Measurements from ENCODE around the gene CBLN1. TPM values are rescaled to one million over a fixed set of nuclear protein-coding genes. Genes with fewer than 3 reads are reported as not detected.

CBLN1 gene
- total and polyA plus RNA-seq, 4 donors = 0.14 to 0.55 (median 0.33) TPM; not detected in 1

DNA sequence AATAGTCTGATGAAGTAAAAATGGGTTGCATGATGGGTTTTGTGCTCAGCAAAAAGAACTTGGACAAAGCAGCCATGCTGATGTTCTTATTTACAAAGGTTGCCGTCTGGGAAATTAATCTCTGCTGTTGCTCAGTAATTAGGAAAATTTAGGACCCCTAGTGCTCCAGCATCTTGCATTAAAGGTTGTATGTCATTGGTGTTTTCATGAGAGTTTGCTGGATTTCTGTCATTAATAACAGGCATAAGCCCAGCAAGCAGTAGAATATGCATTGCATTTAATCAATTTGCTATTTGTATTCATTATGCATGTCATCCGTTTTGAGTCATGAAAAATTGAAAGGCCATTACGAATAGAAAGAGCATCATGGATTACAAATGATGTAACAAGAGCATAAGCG lies 46.7 kb upstream of the CBLN1 start (continued):
- TF ChIP-seq, protein P1, sequence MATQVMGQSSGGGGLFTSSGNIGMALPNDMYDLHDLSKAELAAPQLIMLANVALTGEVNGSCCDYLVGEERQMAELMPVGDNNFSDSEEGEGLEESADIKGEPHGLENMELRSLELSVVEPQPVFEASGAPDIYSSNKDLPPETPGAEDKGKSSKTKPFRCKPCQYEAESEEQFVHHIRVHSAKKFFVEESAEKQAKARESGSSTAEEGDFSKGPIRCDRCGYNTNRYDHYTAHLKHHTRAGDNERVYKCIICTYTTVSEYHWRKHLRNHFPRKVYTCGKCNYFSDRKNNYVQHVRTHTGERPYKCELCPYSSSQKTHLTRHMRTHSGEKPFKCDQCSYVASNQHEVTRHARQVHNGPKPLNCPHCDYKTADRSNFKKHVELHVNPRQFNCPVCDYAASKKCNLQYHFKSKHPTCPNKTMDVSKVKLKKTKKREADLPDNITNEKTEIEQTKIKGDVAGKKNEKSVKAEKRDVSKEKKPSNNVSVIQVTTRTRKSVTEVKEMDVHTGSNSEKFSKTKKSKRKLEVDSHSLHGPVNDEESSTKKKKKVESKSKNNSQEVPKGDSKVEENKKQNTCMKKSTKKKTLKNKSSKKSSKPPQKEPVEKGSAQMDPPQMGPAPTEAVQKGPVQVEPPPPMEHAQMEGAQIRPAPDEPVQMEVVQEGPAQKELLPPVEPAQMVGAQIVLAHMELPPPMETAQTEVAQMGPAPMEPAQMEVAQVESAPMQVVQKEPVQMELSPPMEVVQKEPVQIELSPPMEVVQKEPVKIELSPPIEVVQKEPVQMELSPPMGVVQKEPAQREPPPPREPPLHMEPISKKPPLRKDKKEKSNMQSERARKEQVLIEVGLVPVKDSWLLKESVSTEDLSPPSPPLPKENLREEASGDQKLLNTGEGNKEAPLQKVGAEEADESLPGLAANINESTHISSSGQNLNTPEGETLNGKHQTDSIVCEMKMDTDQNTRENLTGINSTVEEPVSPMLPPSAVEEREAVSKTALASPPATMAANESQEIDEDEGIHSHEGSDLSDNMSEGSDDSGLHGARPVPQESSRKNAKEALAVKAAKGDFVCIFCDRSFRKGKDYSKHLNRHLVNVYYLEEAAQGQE (IDR thresholded peaks at IDR 0.05) = no peak
- no peak for TF ChIP-seq NR2F2 (IDR thresholded peaks at IDR 0.05)
- no peak for TF ChIP-seq YY1 (IDR thresholded peaks at IDR 0.05)
- no peak for TF ChIP-seq JUND (IDR thresholded peaks at IDR 0.05)

DNA sequence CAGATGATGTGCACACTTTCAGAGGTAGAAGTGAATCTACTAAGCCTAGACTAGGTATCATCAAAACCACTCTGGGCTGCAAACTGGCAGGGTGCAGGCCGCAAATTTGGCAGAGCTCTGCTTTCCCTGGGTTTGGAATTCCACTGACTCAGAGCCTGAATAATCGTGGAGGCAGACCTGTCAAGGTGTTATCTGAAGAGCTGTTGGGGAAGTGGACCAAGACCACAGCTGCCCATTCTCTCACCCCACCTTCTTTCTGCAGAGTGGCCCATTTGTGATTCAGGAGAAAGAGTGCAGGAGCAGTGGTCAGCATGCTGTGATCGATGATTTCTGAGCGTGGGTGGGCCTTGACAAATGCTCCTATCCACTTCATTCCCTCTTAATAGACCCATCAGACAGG lies 45.8 kb upstream of the CBLN1 start:
- WGBS = 72% methylated on average over 4 of the region's 4 CpGs
- no peak overlapping the region for H3K4me3 ChIP-seq (ENCODE audit: low read depth in 1 of 3, low read length in 3 of 3)
- no peak overlapping the region for H3K27ac ChIP-seq (ENCODE audit: low read depth in 1 of 2, low read length in 2 of 2)
- peaks cover 0 to 2% (median 0%) of the 10 kb centered on the region in 4 donors for H3K9me3 ChIP-seq (ENCODE audit: control insufficient read depth in 4 of 4, low read length in 3 of 4)
- H3K27me3 ChIP-seq (ENCODE audit: control insufficient read depth in 4 of 4, insufficient read depth in 4 of 4, low read length in 3 of 4) = peaks cover 0 to 4% (median 1%) of the 10 kb centered on the region in 4 donors
- no peak for DNase-seq (ENCODE audit: low spot score)
- no peaks in the 10 kb centered on the region for H3K36me3 ChIP-seq (ENCODE audit: control insufficient read depth in 4 of 4, insufficient read depth in 3 of 4, low read depth in 1 of 4, low read length in 3 of 4)
- no peak overlapping the region for H3K9ac ChIP-seq (ENCODE audit: low read depth in 1 of 2, low read length in 2 of 2)
- H3K4me1 ChIP-seq (ENCODE audit: control insufficient read depth in 4 of 4, insufficient read depth in 4 of 4, low read length in 3 of 4) = no peaks in the 10 kb centered on the region
- no peak for TF ChIP-seq HNF4A (conservative IDR thresholded peaks at IDR 0.05)
- TF ChIP-seq GABPA (IDR thresholded peaks at IDR 0.05 in 1 of 2, conservative IDR thresholded peaks at IDR 0.05 in 1 of 2) = no peak
- TF ChIP-seq, protein P2, sequence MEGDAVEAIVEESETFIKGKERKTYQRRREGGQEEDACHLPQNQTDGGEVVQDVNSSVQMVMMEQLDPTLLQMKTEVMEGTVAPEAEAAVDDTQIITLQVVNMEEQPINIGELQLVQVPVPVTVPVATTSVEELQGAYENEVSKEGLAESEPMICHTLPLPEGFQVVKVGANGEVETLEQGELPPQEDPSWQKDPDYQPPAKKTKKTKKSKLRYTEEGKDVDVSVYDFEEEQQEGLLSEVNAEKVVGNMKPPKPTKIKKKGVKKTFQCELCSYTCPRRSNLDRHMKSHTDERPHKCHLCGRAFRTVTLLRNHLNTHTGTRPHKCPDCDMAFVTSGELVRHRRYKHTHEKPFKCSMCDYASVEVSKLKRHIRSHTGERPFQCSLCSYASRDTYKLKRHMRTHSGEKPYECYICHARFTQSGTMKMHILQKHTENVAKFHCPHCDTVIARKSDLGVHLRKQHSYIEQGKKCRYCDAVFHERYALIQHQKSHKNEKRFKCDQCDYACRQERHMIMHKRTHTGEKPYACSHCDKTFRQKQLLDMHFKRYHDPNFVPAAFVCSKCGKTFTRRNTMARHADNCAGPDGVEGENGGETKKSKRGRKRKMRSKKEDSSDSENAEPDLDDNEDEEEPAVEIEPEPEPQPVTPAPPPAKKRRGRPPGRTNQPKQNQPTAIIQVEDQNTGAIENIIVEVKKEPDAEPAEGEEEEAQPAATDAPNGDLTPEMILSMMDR (IDR thresholded peaks at IDR 0.05; ENCODE audit: low read depth, low read length, missing input control) = no peak
- no peak for TF ChIP-seq EGR1 (IDR thresholded peaks at IDR 0.05; ENCODE audit: low read depth in 2 of 2)
- no peak for TF ChIP-seq JUND (IDR thresholded peaks at IDR 0.05)
- TF ChIP-seq RXRA (IDR thresholded peaks at IDR 0.05) = no peak
- TF ChIP-seq, protein P3, sequence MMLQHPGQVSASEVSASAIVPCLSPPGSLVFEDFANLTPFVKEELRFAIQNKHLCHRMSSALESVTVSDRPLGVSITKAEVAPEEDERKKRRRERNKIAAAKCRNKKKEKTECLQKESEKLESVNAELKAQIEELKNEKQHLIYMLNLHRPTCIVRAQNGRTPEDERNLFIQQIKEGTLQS (IDR thresholded peaks at IDR 0.05) = no peak
- TF ChIP-seq FOXA1 (IDR thresholded peaks at IDR 0.05) = no peak
- TF ChIP-seq SP1 (IDR thresholded peaks at IDR 0.05) = no peak
- no peak for TF ChIP-seq FOXA2 (IDR thresholded peaks at IDR 0.05)

DNA sequence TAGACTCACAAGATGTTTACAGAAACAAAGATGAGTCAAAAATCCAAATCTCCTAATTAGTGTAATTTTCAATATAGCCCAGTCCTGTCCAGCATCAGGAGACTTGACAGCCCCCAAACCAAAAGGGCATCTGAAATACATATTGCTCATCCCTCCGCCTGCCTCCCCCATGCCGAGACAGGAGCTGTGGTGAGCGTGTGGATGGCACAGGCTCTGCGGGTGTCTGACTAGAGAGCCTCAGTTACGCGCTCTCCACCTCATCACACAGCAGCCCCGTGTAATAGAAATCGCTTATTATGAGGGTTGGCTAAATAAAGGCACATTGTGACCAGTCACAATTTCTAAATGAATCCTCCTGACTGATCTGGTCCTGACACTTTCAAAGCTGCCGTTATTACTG lies 43.1 kb upstream of the CBLN1 start:
- Histone ChIP-seq H3K4me1 (ENCODE audit: control insufficient read depth in 4 of 4, insufficient read depth in 4 of 4, low read length in 3 of 4) (no peaks in the 10 kb centered on the region), H3K9me3 (ENCODE audit: control insufficient read depth in 4 of 4, low read length in 3 of 4) (peaks cover 0 to 2% (median 0%) of the 10 kb centered on the region in 4 donors), H3K27me3 (ENCODE audit: control insufficient read depth in 4 of 4, insufficient read depth in 4 of 4, low read length in 3 of 4) (peaks cover 0 to 4% (median 1%) of the 10 kb centered on the region in 4 donors), H3K27ac (ENCODE audit: low read depth in 1 of 2, low read length in 2 of 2) (no peak overlapping the region), H3K36me3 (ENCODE audit: control insufficient read depth in 4 of 4, insufficient read depth in 3 of 4, low read depth in 1 of 4, low read length in 3 of 4) (no peaks in the 10 kb centered on the region), H3K4me3 (ENCODE audit: low read depth in 1 of 3, low read length in 3 of 3) (no peak overlapping the region), H3K9ac (ENCODE audit: low read depth in 1 of 2, low read length in 2 of 2) (no peak overlapping the region)
- WGBS = 85% methylated on average over 9 of the region's 9 CpGs
- DNase-seq (ENCODE audit: low spot score) = no peak
- no peak for TF ChIP-seq FOXA1 (IDR thresholded peaks at IDR 0.05)
- TF ChIP-seq RXRA (IDR thresholded peaks at IDR 0.05) = no peak
- TF ChIP-seq TAF1 (conservative IDR thresholded peaks at IDR 0.05) = no peak
- TF ChIP-seq, protein P4, sequence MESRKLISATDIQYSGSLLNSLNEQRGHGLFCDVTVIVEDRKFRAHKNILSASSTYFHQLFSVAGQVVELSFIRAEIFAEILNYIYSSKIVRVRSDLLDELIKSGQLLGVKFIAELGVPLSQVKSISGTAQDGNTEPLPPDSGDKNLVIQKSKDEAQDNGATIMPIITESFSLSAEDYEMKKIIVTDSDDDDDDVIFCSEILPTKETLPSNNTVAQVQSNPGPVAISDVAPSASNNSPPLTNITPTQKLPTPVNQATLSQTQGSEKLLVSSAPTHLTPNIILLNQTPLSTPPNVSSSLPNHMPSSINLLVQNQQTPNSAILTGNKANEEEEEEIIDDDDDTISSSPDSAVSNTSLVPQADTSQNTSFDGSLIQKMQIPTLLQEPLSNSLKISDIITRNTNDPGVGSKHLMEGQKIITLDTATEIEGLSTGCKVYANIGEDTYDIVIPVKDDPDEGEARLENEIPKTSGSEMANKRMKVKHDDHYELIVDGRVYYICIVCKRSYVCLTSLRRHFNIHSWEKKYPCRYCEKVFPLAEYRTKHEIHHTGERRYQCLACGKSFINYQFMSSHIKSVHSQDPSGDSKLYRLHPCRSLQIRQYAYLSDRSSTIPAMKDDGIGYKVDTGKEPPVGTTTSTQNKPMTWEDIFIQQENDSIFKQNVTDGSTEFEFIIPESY (IDR thresholded peaks at IDR 0.05) = no peak
- TF ChIP-seq, protein P2 (IDR thresholded peaks at IDR 0.05; ENCODE audit: low read depth, low read length, missing input control) = no peak
- no peak for TF ChIP-seq GABPA (IDR thresholded peaks at IDR 0.05 in 1 of 2, conservative IDR thresholded peaks at IDR 0.05 in 1 of 2)
- TF ChIP-seq, protein P5, sequence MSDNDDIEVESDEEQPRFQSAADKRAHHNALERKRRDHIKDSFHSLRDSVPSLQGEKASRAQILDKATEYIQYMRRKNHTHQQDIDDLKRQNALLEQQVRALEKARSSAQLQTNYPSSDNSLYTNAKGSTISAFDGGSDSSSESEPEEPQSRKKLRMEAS (IDR thresholded peaks at IDR 0.05) = no peak
- TF ChIP-seq JUND (IDR thresholded peaks at IDR 0.05) = no peak
- no peak for TF ChIP-seq HNF4A (conservative IDR thresholded peaks at IDR 0.05)
- no peak for TF ChIP-seq EGR1 (IDR thresholded peaks at IDR 0.05; ENCODE audit: low read depth in 2 of 2)
- TF ChIP-seq SP1 (IDR thresholded peaks at IDR 0.05) = no peak
- no peak for TF ChIP-seq HNF4G (IDR thresholded peaks at IDR 0.05)
- no peak for TF ChIP-seq NR2F2 (IDR thresholded peaks at IDR 0.05)
- no peak for TF ChIP-seq FOXA2 (IDR thresholded peaks at IDR 0.05)

Measured in liver (tissue), 9 donors.